Caco-2 (cell line): ENCODE measurements around the gene CLEC2D. TPM values are rescaled to one million over a fixed set of nuclear protein-coding genes. Genes with fewer than 3 reads are reported as not detected.
"Not testable (repeated sequence)": the region's sequence is repeated elsewhere in the genome, so short reads cannot be mapped to it uniquely, and the experiment has no call there.

Experiments used
- BruUV-seq: library from RNA; stranded (reverse); fragments of 400-500 nt; replicated peaks from 2 replicates; lab custom pipeline; 2021; lab: Mats Ljungman, UMichigan
- CTCF ChIA-PET: fragments of 300-600 bp; sonication (Branson Sonifier 250); formaldehyde crosslinking; loops from one replicate; lab custom pipeline; 2022; ENCODE audit warnings: antibody characterized with exemption; lab: Charles Lee
- POLR2A ChIA-PET: fragments of 300-600 bp; sonication (Branson Sonifier 250); formaldehyde crosslinking; loops from one replicate; lab custom pipeline; 2022; ENCODE audit warnings: antibody characterized with exemption; lab: Charles Lee
- DNase-seq, 2 experiments: peaks; one replicate each; pipeline versions ENCODE4 v3.0.0 to v3.0.0-alpha.2; 2020 to 2022
- H3K27me3 ChIP-seq: replicated peaks from 2 replicates; pipeline ENCODE4 v1.6.0; 2011; ENCODE audit warnings: low read length; ENCODE audit not compliant: control insufficient read depth, insufficient read depth
- H3K36me3 ChIP-seq: 2 replicates; pipeline ENCODE4 v1.5.1; 2011; ENCODE audit warnings: low read length; ENCODE audit not compliant: control insufficient read depth, insufficient read depth
- H3K4me1 ChIP-seq: fragments of 250-450 bp; sonication (Bioruptor Pico); 2 replicates; pipeline ENCODE4 v1.5.1; 2020; ENCODE audit warnings: mild to moderate bottlenecking
- H3K4me3 ChIP-seq: 2 replicates; pipeline ENCODE4 v1.5.1; 2011; ENCODE audit warnings: low read depth, mild to moderate bottlenecking, control low read depth, low read length
- H3K9me3 ChIP-seq: fragments of 250-450 bp; sonication (Bioruptor Pico); 2 replicates; pipeline ENCODE4 v1.5.1; 2020; ENCODE audit warnings: mild to moderate bottlenecking, moderate library complexity
- H3K27ac Mint-ChIP-seq: one replicate; pipeline ENCODE4 v1.8.0; 2022; ENCODE audit warnings: mixed read lengths; ENCODE audit not compliant: unreplicated experiment
- H3K27me3 Mint-ChIP-seq: one replicate; pipeline ENCODE4 v1.8.0; 2022; ENCODE audit warnings: mixed read lengths; ENCODE audit not compliant: insufficient read depth, unreplicated experiment
- H3K36me3 Mint-ChIP-seq: one replicate; pipeline ENCODE4 v1.8.0; 2022; ENCODE audit warnings: mild to moderate bottlenecking, mixed read lengths; ENCODE audit not compliant: insufficient read depth, unreplicated experiment
- H3K4me1 Mint-ChIP-seq: one replicate; pipeline ENCODE4 v1.8.0; 2022; ENCODE audit warnings: low read depth, mixed read lengths; ENCODE audit not compliant: unreplicated experiment
- H3K4me3 Mint-ChIP-seq: one replicate; pipeline ENCODE4 v1.8.0; 2022; ENCODE audit warnings: mild to moderate bottlenecking, moderate library complexity, mixed read lengths; ENCODE audit not compliant: unreplicated experiment
- H3K9me3 Mint-ChIP-seq: one replicate; pipeline ENCODE4 v1.8.0; 2022; ENCODE audit warnings: mixed read lengths; ENCODE audit not compliant: unreplicated experiment
- intact Hi-C: fragments of 100-400 bp; cut with micrococcal nuclease; formaldehyde crosslinking; loops from one replicate; pipeline ENCODE4 v1.10.0; 2022; ENCODE audit not compliant: unreplicated experiment
- total RNA-seq: library from RNA; stranded (reverse); gene quantifications from 2 replicates; pipeline ENCODE4 v1.2.3, GENCODE V29; 2022
- TF ChIP-seq, protein P1 (sequence below), 2 experiments: fragments of 200-600 bp in 1 of 2; IDR thresholded peaks; 1 replicate in 1 of 2; 2 replicates in 1 of 2; pipeline versions ENCODE4 v1.5.1 to v1.8.0; 2011 to 2022; ENCODE audit warnings: antibody characterized with exemption in 1 of 2, control low read depth in 1 of 2, inconsistent platforms in 1 of 2, low read depth in 1 of 2, low read length in 1 of 2, mild to moderate bottlenecking in 1 of 2, moderate library complexity in 1 of 2; ENCODE audit not compliant: insufficient read depth in 1 of 2, severe bottlenecking in 1 of 2, unreplicated experiment in 1 of 2

Gene CLEC2D
- total RNA-seq, 1 experiment from 2014 or later = 6.6 TPM

DNA sequence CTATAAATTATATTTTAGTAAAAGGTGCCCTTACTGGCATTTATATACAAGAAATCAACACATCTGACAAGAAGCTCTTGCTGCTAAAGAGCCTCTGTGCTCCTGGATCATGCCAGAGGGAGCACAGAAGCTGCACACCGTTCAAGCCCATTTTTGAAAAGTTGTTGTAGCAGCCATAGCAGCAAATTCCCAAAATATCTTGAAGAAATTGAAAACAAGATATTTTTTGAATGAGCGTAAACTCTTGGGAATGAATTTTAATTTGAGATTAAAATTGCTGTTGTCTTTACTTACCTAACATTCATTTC lies 540 bp upstream of the CLEC2D start:
- intact Hi-C loops = no loop called here
- no TSS peak for BruUV-seq
- Mint-ChIP-seq H3K27ac (no peak overlapping the region), H3K27me3 (no peaks in the 10 kb centered on the region), H3K4me1 (no peaks in the 10 kb centered on the region), H3K4me3 (no peak overlapping the region), H3K9me3 (no peaks in the 10 kb centered on the region), H3K36me3 (no peaks in the 10 kb centered on the region)
- TF ChIP-seq, protein P1, sequence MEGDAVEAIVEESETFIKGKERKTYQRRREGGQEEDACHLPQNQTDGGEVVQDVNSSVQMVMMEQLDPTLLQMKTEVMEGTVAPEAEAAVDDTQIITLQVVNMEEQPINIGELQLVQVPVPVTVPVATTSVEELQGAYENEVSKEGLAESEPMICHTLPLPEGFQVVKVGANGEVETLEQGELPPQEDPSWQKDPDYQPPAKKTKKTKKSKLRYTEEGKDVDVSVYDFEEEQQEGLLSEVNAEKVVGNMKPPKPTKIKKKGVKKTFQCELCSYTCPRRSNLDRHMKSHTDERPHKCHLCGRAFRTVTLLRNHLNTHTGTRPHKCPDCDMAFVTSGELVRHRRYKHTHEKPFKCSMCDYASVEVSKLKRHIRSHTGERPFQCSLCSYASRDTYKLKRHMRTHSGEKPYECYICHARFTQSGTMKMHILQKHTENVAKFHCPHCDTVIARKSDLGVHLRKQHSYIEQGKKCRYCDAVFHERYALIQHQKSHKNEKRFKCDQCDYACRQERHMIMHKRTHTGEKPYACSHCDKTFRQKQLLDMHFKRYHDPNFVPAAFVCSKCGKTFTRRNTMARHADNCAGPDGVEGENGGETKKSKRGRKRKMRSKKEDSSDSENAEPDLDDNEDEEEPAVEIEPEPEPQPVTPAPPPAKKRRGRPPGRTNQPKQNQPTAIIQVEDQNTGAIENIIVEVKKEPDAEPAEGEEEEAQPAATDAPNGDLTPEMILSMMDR (IDR thresholded peaks at IDR 0.05; ENCODE audit: insufficient read depth in 1 of 2, low read depth in 1 of 2, low read length in 1 of 2, severe bottlenecking in 1 of 2, unreplicated experiment in 1 of 2) = no peak
- ChIA-PET POLR2A (interaction anchor here (1.2 kb wide), 1 partner anchor 21 kb away, joined by 3 read pairs; no protein-coding TSS in a partner anchor), CTCF (no interaction called here)
- Histone ChIP-seq H3K9me3 (no peaks in the 10 kb centered on the region), H3K27me3 (no peaks in the 10 kb centered on the region), H3K4me1 (no peaks in the 10 kb centered on the region; the same call in 1 of the 2 replicates), H3K4me3 (no peak overlapping the region), H3K36me3 (no peaks in the 10 kb centered on the region; the same call in 1 of the 2 replicates)
- DNase-seq = no peak

DNA sequence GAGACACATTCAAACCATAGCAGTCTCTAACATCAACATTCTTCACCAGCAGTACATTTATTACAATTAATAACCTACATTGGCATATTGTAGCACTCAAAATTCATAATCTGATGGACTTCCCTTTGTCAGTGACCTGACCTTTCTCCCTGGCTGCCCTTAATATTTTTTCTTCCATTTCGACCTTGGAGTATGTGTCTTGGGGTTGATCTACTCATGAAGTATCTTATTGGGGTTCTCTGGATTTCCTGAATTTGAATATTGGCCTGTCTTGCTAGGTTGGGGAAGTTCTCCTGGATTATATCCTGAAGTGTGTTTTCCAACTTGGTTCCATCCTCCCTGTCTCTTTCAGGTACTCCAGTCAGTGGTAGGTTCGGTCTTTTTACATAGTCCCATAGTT lies 2.8 kb downstream of the CLEC2D start:
- H3K36me3 Mint-ChIP-seq, H3K4me3 Mint-ChIP-seq, CTCF ChIA-PET, H3K9me3 Mint-ChIP-seq, H3K27ac Mint-ChIP-seq, H3K4me1 ChIP-seq, DNase-seq, H3K27me3 ChIP-seq, H3K27me3 Mint-ChIP-seq, H3K4me1 Mint-ChIP-seq, H3K36me3 ChIP-seq, H3K4me3 ChIP-seq, BruUV-seq, H3K9me3 ChIP-seq, intact Hi-C loops, POLR2A ChIA-PET: not testable (repeated sequence)

DNA sequence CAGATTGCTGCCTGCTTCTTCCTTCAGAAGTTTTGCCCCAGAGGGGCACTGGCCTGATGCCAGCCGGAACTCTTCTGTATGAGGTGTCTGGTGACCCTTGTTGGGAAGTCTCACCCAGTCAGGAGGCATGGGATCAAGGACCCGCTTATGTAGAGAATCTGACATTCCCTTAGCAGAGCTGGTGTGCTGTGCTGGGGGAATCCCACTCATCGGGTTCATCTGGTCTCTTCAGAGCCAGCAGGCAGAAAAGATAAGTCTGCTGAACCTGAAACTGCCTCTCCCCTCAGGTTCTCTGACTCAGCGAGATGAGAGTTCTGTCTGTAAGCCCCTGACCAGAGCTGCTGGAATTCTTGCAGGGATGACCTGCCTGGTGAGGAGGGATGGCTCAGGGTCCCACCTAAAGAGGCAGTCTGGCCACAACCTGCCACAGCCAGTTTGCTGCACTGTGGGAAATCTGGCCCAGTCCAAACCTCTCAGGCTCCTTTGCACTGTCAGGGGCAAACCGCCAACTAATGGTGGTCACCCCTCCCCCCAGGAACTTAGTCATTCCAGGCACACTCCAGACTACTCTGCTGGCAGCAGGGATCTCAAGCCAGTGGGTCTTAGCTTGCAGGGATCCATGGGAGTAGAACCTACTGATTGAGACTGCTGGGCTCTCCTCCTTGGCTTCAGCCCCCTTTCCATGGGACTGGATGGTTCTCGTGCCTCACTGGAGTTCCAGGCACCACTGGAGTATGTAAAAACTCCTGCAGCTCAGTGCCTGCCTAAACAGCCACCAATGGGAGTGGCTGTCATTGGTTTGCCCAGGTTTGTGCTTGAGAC lies 4.1 kb downstream of the CLEC2D start:
- intact Hi-C loops = no loop called here
- peak in 1 of 2 experiments; percentile 21 for DNase-seq
- Histone ChIP-seq H3K9me3 (no peaks in the 10 kb centered on the region; the same call in 1 of the 2 replicates), H3K4me3 (no peak overlapping the region), H3K4me1 (no peaks in the 10 kb centered on the region; the same call in 1 of the 2 replicates), H3K36me3 (no peaks in the 10 kb centered on the region), H3K27me3 (no peaks in the 10 kb centered on the region)
- Mint-ChIP-seq H3K4me1 (no peaks in the 10 kb centered on the region), H3K36me3 (no peaks in the 10 kb centered on the region), H3K27me3 (no peaks in the 10 kb centered on the region), H3K27ac (no peak overlapping the region), H3K4me3 (no peak overlapping the region), H3K9me3 (no peaks in the 10 kb centered on the region)
- TF ChIP-seq, protein P1 (IDR thresholded peaks at IDR 0.05; ENCODE audit: insufficient read depth in 1 of 2, low read depth in 1 of 2, low read length in 1 of 2, severe bottlenecking in 1 of 2, unreplicated experiment in 1 of 2) = no peak
- POLR2A ChIA-PET = no interaction called here
- CTCF ChIA-PET = interaction anchor here (1.3 kb wide), 1 partner anchor 18 kb away, joined by 3 read pairs; no protein-coding TSS in a partner anchor
- BruUV-seq = no TSS peak
